ENCODE measurements around the gene ADSL.

ADSL gene

DNA sequence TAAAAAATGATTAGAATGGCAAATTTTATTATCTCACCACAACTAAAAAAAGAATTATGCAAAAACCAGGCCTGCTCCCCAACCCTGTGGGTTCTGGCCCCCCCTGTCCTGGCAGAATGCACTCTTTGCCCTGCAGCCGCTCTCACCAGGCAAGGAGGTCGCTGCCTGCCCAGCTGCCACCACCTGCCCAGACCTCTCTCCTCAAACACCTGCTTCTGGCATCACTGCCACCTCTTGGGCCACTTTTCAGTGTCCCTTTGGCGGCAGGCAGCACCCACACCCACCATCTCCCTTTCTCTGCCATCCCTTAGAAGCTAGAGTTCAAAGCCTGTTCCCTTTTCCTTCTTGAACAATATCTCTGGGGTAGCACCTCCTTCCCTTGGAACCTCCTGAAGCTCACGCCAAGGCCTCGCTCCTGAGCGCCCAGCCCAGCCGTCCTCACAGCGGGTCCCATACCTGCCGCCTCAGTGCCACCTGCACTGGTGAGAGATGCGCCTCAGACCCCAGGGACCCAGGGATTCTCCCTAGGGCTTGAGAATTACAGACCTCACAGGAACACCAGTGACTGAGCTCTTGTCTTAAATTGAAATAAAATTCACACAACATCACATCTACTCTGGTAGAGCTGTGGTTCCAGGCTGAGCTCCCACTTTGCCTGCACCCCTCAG lies 68.7 kb downstream of the ADSL start:
- H3K4me1 ChIP-seq (ENCODE audit: control insufficient read depth, low read depth, low read length), result no peaks in the 10 kb centered on the region

DNA sequence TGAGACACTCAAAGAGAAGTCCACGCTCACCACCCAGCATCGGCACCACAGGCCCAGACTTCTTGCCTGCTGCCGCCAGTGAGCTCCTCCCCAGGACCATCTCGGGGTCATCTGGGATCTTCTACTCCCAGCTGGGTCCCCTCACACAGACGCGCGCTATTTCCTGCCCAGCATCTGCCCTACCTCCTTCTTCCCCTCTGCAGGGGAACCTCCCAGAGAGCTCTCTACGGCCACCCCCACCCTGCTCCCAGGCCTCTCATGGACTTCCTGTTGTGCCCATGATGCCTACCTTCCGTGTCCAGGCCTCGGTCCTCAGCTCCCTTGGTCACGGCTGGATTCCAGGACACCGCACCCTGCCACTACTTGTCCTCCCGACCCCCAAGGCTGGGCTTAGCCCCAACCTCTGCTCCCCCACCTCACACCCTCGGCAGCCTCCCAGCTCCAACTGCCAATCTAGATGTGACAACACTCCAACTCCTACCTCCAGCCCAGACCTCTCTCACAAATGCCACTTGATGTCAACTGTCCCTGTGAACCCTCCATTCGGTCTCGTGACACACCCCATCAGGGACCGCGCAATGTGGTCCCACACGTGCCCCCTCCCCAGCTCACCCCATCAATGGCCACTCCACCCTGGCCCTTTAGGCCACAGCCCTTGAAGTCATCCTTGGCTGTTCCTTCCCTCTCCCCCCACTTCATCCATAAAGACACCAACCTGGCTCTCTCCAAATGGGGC lies 69.4 kb downstream of the ADSL start:
- Histone ChIP-seq H3K9me3 (ENCODE audit: control insufficient read depth, low read depth, low read length) (no peaks in the 10 kb centered on the region), H3K9ac (ENCODE audit: low read length) (no peak overlapping the region), H3K27me3 (ENCODE audit: control insufficient read depth, insufficient read depth, low read length) (no peaks in the 10 kb centered on the region), H3K27ac (ENCODE audit: low read length) (no peak overlapping the region), H3K4me3 (ENCODE audit: low read length) (no peak overlapping the region), H3K4me1 (ENCODE audit: control insufficient read depth, low read depth, low read length) (no peaks in the 10 kb centered on the region), H3K36me3 (ENCODE audit: control insufficient read depth, low read depth, low read length) (peaks cover 31% of the 10 kb centered on the region)

More for the DNA sequence above, 68.7 kb downstream of the ADSL start:
- Histone ChIP-seq H3K9me3 (ENCODE audit: control insufficient read depth, low read depth, low read length) (no peaks in the 10 kb centered on the region), H3K9ac (ENCODE audit: low read length) (no peak overlapping the region), H3K27ac (ENCODE audit: low read length) (no peak overlapping the region), H3K4me3 (ENCODE audit: low read length) (no peak overlapping the region), H3K36me3 (ENCODE audit: control insufficient read depth, low read depth, low read length) (peaks cover 30% of the 10 kb centered on the region), H3K27me3 (ENCODE audit: control insufficient read depth, insufficient read depth, low read length) (no peaks in the 10 kb centered on the region)

DNA sequence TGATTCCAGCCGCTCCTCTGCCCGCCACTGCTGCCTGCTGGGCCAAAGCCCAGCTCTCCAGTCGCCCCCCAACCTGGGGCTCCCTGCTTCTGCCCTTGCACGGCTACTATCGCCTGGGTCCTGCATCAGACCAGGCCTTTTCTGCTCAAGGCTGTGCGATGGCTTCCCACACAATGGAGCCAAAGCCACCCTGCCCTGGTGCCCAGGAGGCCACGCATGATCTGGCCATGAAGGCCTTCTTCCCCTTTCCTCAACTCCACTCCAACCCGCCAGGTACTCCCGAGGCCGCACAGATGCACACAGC lies 69.9 kb downstream of the ADSL start:
- H3K27ac ChIP-seq (ENCODE audit: low read length), result no peak overlapping the region
- no peaks in the 10 kb centered on the region for H3K27me3 ChIP-seq (ENCODE audit: control insufficient read depth, insufficient read depth, low read length)
- H3K4me3 ChIP-seq (ENCODE audit: low read length), result no peak overlapping the region
- H3K9ac ChIP-seq (ENCODE audit: low read length), result no peak overlapping the region
- H3K4me1 ChIP-seq (ENCODE audit: control insufficient read depth, low read depth, low read length), result no peaks in the 10 kb centered on the region
- no peaks in the 10 kb centered on the region for H3K9me3 ChIP-seq (ENCODE audit: control insufficient read depth, low read depth, low read length)
- peaks cover 26% of the 10 kb centered on the region for H3K36me3 ChIP-seq (ENCODE audit: control insufficient read depth, low read depth, low read length)

DNA sequence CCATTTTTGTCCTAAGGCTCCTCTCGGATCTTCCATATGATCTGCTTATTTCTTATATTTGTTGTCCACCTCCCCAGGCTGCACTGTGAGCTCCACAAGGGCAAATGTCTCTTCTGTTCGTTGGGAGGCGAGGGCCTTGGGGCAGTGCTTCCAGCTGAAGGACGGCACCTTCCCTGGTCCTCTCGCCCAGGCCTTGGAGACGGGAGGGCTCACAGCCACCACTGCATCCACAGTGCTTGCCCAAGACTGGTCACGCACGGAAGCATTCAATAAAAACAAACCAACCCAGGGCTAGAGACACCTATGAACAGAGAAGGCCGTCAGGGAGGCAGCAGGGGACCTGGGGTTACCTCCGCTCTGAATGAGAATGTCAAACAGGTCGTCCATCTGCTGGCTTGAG lies 70.3 kb downstream of the ADSL start:
- Histone ChIP-seq H3K9me3 (ENCODE audit: control insufficient read depth, low read depth, low read length) (no peaks in the 10 kb centered on the region), H3K27ac (ENCODE audit: low read length) (no peak overlapping the region), H3K36me3 (ENCODE audit: control insufficient read depth, low read depth, low read length) (peaks cover 22% of the 10 kb centered on the region), H3K27me3 (ENCODE audit: control insufficient read depth, insufficient read depth, low read length) (no peaks in the 10 kb centered on the region), H3K4me3 (ENCODE audit: low read length) (no peak overlapping the region), H3K9ac (ENCODE audit: low read length) (no peak overlapping the region), H3K4me1 (ENCODE audit: control insufficient read depth, low read depth, low read length) (no peaks in the 10 kb centered on the region)

DNA sequence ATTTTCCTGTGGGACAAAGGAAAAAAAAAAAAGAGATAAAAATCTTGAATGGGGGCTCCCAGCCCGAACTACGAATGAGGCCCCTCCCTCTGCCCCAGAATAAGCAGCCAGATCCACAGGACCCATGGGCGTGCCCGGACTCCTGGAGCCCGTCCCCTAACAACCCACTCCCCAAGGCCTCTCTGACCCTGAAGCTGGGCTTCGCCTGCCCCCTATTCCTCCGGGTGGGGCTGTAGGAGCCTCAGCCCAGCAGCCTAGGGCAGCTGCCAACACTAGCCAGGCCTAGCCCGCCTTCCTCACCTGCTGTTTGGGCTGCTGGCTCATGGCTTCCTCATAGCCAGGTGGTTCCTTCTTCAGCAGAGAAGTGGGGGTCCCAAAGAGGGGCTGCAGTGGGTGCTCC lies 70.7 kb downstream of the ADSL start:
- no peak overlapping the region for H3K27ac ChIP-seq (ENCODE audit: low read length)
- peaks cover 19% of the 10 kb centered on the region for H3K36me3 ChIP-seq (ENCODE audit: control insufficient read depth, low read depth, low read length)
- H3K27me3 ChIP-seq (ENCODE audit: control insufficient read depth, insufficient read depth, low read length), result no peaks in the 10 kb centered on the region
- no peak overlapping the region for H3K9ac ChIP-seq (ENCODE audit: low read length)
- H3K4me1 ChIP-seq (ENCODE audit: control insufficient read depth, low read depth, low read length), result no peaks in the 10 kb centered on the region
- H3K4me3 ChIP-seq (ENCODE audit: low read length), result no peak overlapping the region
- H3K9me3 ChIP-seq (ENCODE audit: control insufficient read depth, low read depth, low read length), result no peaks in the 10 kb centered on the region

DNA sequence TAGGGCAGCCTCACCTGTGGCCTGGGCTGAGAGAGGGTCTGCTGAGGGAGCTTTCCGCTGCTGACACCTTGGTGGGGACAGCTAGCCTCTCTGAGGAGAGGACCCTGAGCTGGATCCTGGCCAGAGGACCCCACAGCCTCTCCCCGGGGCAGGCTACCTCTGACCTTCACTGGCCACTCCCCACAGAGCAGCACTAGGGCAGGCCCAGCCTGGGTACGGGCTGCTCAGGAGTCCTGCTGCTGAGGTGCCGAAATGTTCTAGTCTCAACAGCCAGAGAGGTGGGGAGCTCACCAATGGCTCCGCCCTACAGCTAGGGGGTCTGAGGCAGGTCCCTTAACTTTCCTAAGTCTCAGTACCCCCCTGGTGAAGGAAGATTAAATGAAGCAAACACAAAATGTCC lies 71.6 kb downstream of the ADSL start:
- no peak overlapping the region for H3K27ac ChIP-seq (ENCODE audit: low read length)
- H3K9me3 ChIP-seq (ENCODE audit: control insufficient read depth, low read depth, low read length), result no peaks in the 10 kb centered on the region
- no peaks in the 10 kb centered on the region for H3K4me1 ChIP-seq (ENCODE audit: control insufficient read depth, low read depth, low read length)
- H3K27me3 ChIP-seq (ENCODE audit: control insufficient read depth, insufficient read depth, low read length), result no peaks in the 10 kb centered on the region
- H3K9ac ChIP-seq (ENCODE audit: low read length), result no peak overlapping the region
- peaks cover 19% of the 10 kb centered on the region for H3K36me3 ChIP-seq (ENCODE audit: control insufficient read depth, low read depth, low read length)
- H3K4me3 ChIP-seq (ENCODE audit: low read length), result no peak overlapping the region

DNA sequence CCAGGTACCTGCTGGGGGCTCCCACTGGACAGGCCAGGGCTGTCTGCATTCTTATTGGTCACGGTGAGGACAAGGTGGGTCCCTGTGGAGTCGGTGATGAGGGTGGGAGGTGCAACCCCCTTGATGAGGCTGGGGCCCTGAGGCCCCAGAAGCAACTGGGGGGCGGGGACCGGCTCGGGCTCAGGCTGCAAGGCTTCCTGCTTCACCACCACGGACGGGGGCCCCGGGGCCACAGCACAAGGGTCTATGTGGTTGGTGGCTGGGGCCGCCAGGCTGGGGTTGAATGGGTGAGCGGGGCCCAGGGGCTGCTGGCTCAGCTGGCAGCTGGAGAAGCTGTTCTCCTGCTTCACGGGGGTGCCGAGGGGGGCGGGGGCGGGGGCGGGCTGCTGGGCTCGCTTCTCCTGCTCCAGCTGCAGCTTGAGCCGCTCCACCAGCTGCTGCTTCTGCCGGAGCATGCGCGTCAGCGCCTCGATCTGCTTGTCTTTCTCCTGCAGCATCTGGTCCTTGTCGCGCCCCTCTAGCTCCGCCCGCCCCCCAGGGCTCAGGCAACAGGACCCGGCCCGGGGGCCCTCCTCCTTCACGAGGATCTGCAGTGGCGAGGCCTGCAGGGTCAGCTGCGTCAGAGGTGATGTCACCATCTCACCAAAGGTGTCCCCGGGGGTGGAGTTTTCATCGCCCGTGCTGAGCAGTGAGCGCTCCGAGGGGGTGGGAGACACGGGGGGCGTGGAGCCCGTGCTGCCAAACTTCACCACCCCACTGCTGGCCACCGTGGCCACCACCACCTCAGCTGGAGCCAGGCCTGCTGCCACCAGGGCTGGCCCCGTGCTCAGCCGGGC lies 72.3 kb downstream of the ADSL start:
- no peaks in the 10 kb centered on the region for H3K27me3 ChIP-seq (ENCODE audit: control insufficient read depth, insufficient read depth, low read length)
- no peak overlapping the region for H3K9ac ChIP-seq (ENCODE audit: low read length)
- H3K4me3 ChIP-seq (ENCODE audit: low read length), result no peak overlapping the region
- peaks cover 19% of the 10 kb centered on the region for H3K36me3 ChIP-seq (ENCODE audit: control insufficient read depth, low read depth, low read length)
- H3K27ac ChIP-seq (ENCODE audit: low read length), result no peak overlapping the region
- no peaks in the 10 kb centered on the region for H3K9me3 ChIP-seq (ENCODE audit: control insufficient read depth, low read depth, low read length)
- H3K4me1 ChIP-seq (ENCODE audit: control insufficient read depth, low read depth, low read length), result no peaks in the 10 kb centered on the region

DNA sequence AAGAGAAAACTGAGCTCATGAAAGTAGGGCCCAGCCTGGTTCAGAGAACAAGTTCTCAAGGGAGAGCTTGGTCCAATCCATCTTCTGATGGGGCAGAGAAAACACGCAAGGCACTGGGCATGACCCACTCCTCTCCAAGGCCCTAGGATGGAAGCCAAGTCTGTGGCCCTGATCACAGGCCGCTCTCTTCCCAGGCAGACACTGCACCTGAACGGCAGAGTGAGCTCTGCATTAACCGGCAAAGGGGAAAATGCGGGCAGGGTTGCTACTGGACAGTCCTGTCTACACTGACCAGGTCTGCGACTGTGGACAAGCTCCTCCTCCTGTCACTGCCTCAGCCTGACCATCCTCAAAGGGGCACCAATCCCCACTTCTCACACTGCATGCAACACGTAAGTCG lies 73.4 kb downstream of the ADSL start:
- H3K36me3 ChIP-seq (ENCODE audit: control insufficient read depth, low read depth, low read length), result peaks cover 21% of the 10 kb centered on the region
- H3K9me3 ChIP-seq (ENCODE audit: control insufficient read depth, low read depth, low read length), result no peaks in the 10 kb centered on the region
- H3K27me3 ChIP-seq (ENCODE audit: control insufficient read depth, insufficient read depth, low read length), result no peaks in the 10 kb centered on the region
- no peak overlapping the region for H3K27ac ChIP-seq (ENCODE audit: low read length)
- no peaks in the 10 kb centered on the region for H3K4me1 ChIP-seq (ENCODE audit: control insufficient read depth, low read depth, low read length)
- H3K4me3 ChIP-seq (ENCODE audit: low read length), result no peak overlapping the region
- no peak overlapping the region for H3K9ac ChIP-seq (ENCODE audit: low read length)

DNA sequence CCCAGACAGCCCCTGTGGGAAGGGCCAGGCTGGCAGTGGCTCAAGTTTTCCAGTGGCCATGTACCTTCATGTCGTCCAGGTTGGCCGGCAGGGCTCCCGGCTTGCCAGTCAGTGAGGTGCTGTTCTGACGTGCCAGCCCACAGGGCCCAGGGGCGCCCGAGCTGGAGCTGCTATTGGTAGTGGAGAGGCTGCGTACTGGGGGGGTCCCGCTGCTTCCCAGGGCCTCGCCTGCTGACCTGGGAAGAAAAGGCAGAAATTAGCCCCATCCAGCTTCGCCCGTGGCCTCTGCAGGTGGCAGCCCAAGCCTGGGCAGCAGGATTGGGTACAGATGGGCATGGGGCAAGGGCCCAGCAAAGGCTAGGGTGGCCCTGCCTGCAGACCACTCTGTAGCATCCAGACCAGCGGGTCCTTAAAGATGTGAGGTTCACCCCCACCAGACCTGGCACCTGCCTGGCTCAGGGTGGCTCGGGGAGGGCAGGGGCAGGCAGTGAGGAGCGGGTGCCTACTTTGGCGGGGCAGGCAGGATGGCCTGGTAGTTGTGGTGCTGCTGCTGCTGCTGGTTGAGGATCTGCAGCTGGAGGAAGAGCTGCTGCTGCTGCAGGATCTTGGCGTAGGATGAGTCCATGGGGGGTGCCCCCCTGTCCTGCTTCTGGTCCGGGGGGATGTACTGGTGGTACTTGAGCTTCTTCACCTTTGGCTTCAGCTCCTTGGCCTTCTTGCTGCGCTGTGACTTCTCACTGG lies 74.2 kb downstream of the ADSL start:
- Histone ChIP-seq H3K9ac (ENCODE audit: low read length) (no peak overlapping the region), H3K4me1 (ENCODE audit: control insufficient read depth, low read depth, low read length) (no peaks in the 10 kb centered on the region), H3K27ac (ENCODE audit: low read length) (no peak overlapping the region), H3K9me3 (ENCODE audit: control insufficient read depth, low read depth, low read length) (no peaks in the 10 kb centered on the region), H3K36me3 (ENCODE audit: control insufficient read depth, low read depth, low read length) (peaks cover 21% of the 10 kb centered on the region), H3K27me3 (ENCODE audit: control insufficient read depth, insufficient read depth, low read length) (no peaks in the 10 kb centered on the region), H3K4me3 (ENCODE audit: low read length) (no peak overlapping the region)

DNA sequence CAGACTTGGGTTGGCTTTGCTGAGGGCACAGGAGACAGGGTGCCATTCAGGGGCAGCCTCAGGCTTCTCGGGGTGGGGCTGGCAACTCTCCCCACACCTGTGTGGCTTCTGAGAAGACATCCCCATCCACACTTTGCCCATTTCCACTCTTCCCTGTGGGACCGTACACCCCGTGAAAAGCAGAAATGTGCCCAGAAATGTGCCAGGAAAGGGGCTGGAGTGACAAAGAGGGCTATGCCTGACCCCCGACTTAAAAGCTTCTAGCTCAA lies 74.7 kb downstream of the ADSL start:
- H3K27me3 ChIP-seq (ENCODE audit: control insufficient read depth, insufficient read depth, low read length), result no peaks in the 10 kb centered on the region
- no peaks in the 10 kb centered on the region for H3K9me3 ChIP-seq (ENCODE audit: control insufficient read depth, low read depth, low read length)
- no peak overlapping the region for H3K9ac ChIP-seq (ENCODE audit: low read length)
- no peak overlapping the region for H3K4me3 ChIP-seq (ENCODE audit: low read length)
- H3K27ac ChIP-seq (ENCODE audit: low read length), result no peak overlapping the region
- H3K36me3 ChIP-seq (ENCODE audit: control insufficient read depth, low read depth, low read length), result peaks cover 21% of the 10 kb centered on the region
- H3K4me1 ChIP-seq (ENCODE audit: control insufficient read depth, low read depth, low read length), result no peaks in the 10 kb centered on the region

DNA sequence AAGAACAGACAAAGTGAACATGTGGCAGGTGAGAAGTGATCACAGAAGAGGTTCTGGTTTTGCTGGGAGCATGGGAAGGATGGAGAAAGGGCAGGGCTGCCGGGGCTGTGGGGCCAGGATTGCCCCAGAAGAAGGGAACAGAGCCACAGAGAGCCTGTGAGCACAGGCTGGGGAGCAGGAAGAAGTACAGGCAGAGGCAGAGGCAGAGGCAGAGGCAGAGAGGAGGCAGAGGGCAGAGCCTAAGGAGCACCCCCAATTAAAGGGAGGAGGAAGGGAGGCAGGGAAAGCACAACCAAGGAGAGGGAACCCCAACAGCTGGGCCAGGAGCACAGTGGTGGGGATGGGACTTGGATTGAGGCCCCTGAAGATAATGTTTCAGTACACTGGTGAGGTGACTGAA lies 75.6 kb downstream of the ADSL start:
- H3K4me3 ChIP-seq (ENCODE audit: low read length), result no peak overlapping the region
- no peak overlapping the region for H3K27ac ChIP-seq (ENCODE audit: low read length)
- peaks cover 18% of the 10 kb centered on the region for H3K36me3 ChIP-seq (ENCODE audit: control insufficient read depth, low read depth, low read length)
- no peaks in the 10 kb centered on the region for H3K9me3 ChIP-seq (ENCODE audit: control insufficient read depth, low read depth, low read length)
- H3K27me3 ChIP-seq (ENCODE audit: control insufficient read depth, insufficient read depth, low read length), result no peaks in the 10 kb centered on the region
- H3K9ac ChIP-seq (ENCODE audit: low read length), result no peak overlapping the region
- no peaks in the 10 kb centered on the region for H3K4me1 ChIP-seq (ENCODE audit: control insufficient read depth, low read depth, low read length)
